Keratinocyte (primary cell): ENCODE data around the gene GPR63. TPM values are rescaled to one million over a fixed set of nuclear protein-coding genes. Genes with fewer than 3 reads are reported as not detected.

Experiments used
- DNase-seq: peaks from one replicate; pipeline ENCODE4 v3.0.0-alpha.2; 2011; ENCODE audit warnings: low read depth, missing footprints, low spot score
- FAIRE-seq: peaks from 2 replicates; lab custom pipeline; 2011; peaks lifted over from hg19 to GRCh38; lab: Jason Lieb, UNC
- H2AFZ ChIP-seq: 2 replicates; pipeline ENCODE4 v1.6.0; 2012; ENCODE audit warnings: low read length, control low read depth, inconsistent platforms; ENCODE audit not compliant: control insufficient read depth
- H3K27ac ChIP-seq: 2 replicates; pipeline ENCODE4 v1.5.1; 2011; ENCODE audit warnings: low read length; ENCODE audit not compliant: control insufficient read depth, insufficient read depth
- H3K27me3 ChIP-seq: 3 replicates; pipeline ENCODE4 v1.6.0; 2011; ENCODE audit warnings: low read length; ENCODE audit not compliant: control insufficient read depth, insufficient read depth; ENCODE audit errors: extremely low read depth
- H3K36me3 ChIP-seq, 2 experiments: 2 replicates in 1 of 2; 3 replicates in 1 of 2; pipeline ENCODE4 v1.5.1; 2011; ENCODE audit warnings: low read length in 2 of 2, mild to moderate bottlenecking in 1 of 2; ENCODE audit not compliant: control insufficient read depth in 2 of 2, insufficient read depth in 2 of 2; ENCODE audit errors: extremely low read depth in 1 of 2
- H3K4me1 ChIP-seq: 3 replicates; pipeline ENCODE4 v1.5.1; 2011; ENCODE audit warnings: low read length; ENCODE audit not compliant: control insufficient read depth, insufficient read depth; ENCODE audit errors: extremely low read depth
- H3K4me2 ChIP-seq: 3 replicates; pipeline ENCODE4 v1.6.0; 2011; ENCODE audit warnings: low read depth, low read length; ENCODE audit not compliant: control insufficient read depth, insufficient read depth; ENCODE audit errors: extremely low read depth
- H3K4me3 ChIP-seq, 3 experiments: fragments of 200-600 bp in 1 of 3; sonication (generic) in 1 of 3; 2 replicates in 2 of 3; 3 replicates in 1 of 3; pipeline ENCODE4 v1.5.1; 2011 to 2016; ENCODE audit warnings: low read length in 3 of 3, mild to moderate bottlenecking in 3 of 3, control low read depth in 2 of 3, inconsistent platforms in 1 of 3, low read depth in 1 of 3, mixed read lengths in 1 of 3, mixed run types in 1 of 3, moderate library complexity in 1 of 3; ENCODE audit not compliant: control insufficient read depth in 2 of 3, insufficient read depth in 2 of 3; ENCODE audit errors: extremely low read depth in 1 of 3
- H3K79me2 ChIP-seq: 2 replicates; pipeline ENCODE4 v1.6.0; 2012; ENCODE audit warnings: low read length; ENCODE audit not compliant: control insufficient read depth, insufficient read depth
- H3K9ac ChIP-seq: 3 replicates; pipeline ENCODE4 v1.6.0; 2011; ENCODE audit warnings: low read length; ENCODE audit not compliant: control insufficient read depth, insufficient read depth; ENCODE audit errors: extremely low read depth
- H3K9me1 ChIP-seq: 3 replicates; pipeline ENCODE4 v1.6.0; 2011; ENCODE audit warnings: low read length; ENCODE audit not compliant: control insufficient read depth, insufficient read depth; ENCODE audit errors: extremely low read depth
- H3K9me3 ChIP-seq: 2 replicates; pipeline ENCODE4 v1.5.1; 2012; ENCODE audit warnings: low read depth, low read length; ENCODE audit not compliant: control insufficient read depth
- H4K20me1 ChIP-seq: 3 replicates; pipeline ENCODE4 v1.6.0; 2011; ENCODE audit warnings: low read length; ENCODE audit not compliant: control insufficient read depth, insufficient read depth; ENCODE audit errors: extremely low read depth
- EZH2 ChIP-seq: IDR thresholded peaks from one replicate; pipeline ENCODE4 v1.6.1; 2012; ENCODE audit warnings: inconsistent platforms, mild to moderate bottlenecking, low read length, moderate library complexity
- dilution Hi-C: fragments of 300-500 bp; cut with MboI; formaldehyde crosslinking; loops from one replicate; pipeline ENCODE4 v1.7.0; 2020; ENCODE audit warnings: low sequenced_read_pairs; ENCODE audit not compliant: extremely low pct_ligation_motif_present
- polyA plus RNA-seq, 5 experiments: library from polyadenylated mRNA; depleted of rRNA in 3 of 5; stranded (reverse) in 3 of 5; stranded (forward) in 1 of 5; unstranded in 1 of 5; fragments of >200 nt; gene quantifications; 1 replicate in 1 of 5; 2 replicates in 3 of 5; 3 replicates in 1 of 5; pipeline versions ENCODE4 v1.2.1 to v1.2.3, GENCODE V29; 2011 to 2012; ENCODE audit warnings: missing spikeins in 2 of 5, low read depth in 1 of 5, low replicate concordance in 1 of 5
- TF ChIP-seq, protein P1 (sequence below), 3 experiments: IDR thresholded peaks in 1 of 3; conservative IDR thresholded peaks in 1 of 3; optimal IDR thresholded peaks in 1 of 3; 2 replicates in 2 of 3; 3 replicates in 1 of 3; pipeline versions ENCODE3 to v1.5.1; 2011; ENCODE audit warnings: low read length in 3 of 3, mild to moderate bottlenecking in 3 of 3, moderate library complexity in 2 of 3, control low read depth in 1 of 3, inconsistent platforms in 1 of 3; ENCODE audit not compliant: insufficient read depth in 2 of 3; ENCODE audit errors: extremely low read depth in 1 of 3

GPR63 gene
- polyA plus RNA-seq, 1 donor (not counting 4 experiments of a cell fraction or from before 2014, with no cell fraction given), result 1.9 TPM

DNA sequence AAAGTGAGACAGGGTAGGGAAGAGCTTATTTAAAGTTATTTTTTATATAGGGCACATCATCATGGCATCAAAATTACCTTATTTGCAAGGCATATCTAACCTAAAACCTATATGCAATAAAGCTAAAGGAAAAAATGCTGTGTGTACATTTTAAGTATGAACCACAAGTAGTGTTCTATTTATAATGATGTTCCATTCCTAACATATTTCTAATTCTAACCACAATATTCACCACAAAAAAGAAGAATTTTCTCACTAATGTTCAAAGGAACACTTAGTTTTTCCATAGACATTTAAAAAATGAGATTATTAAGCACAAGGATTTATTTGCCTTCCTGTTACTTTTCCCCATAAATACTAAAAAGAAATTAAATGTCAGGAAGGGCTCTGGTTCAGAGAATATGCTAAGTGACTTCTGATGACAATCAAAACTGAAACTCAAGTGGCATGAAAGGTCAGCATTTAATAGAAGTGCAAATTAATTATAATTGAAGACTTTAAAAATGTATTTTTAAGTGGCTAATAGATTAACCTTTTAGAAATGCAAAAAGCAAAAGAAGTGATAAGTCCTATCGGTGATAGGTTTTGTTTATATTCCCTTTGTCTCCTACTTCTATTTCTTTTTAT lies 25.1 kb downstream of the GPR63 start:
- TF ChIP-seq, protein P1, sequence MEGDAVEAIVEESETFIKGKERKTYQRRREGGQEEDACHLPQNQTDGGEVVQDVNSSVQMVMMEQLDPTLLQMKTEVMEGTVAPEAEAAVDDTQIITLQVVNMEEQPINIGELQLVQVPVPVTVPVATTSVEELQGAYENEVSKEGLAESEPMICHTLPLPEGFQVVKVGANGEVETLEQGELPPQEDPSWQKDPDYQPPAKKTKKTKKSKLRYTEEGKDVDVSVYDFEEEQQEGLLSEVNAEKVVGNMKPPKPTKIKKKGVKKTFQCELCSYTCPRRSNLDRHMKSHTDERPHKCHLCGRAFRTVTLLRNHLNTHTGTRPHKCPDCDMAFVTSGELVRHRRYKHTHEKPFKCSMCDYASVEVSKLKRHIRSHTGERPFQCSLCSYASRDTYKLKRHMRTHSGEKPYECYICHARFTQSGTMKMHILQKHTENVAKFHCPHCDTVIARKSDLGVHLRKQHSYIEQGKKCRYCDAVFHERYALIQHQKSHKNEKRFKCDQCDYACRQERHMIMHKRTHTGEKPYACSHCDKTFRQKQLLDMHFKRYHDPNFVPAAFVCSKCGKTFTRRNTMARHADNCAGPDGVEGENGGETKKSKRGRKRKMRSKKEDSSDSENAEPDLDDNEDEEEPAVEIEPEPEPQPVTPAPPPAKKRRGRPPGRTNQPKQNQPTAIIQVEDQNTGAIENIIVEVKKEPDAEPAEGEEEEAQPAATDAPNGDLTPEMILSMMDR (optimal IDR thresholded peaks at IDR 0.05 in 1 of 3, IDR thresholded peaks at IDR 0.05 in 1 of 3, conservative IDR thresholded peaks at IDR 0.05 in 1 of 3; ENCODE audit: extremely low read depth in 1 of 3, insufficient read depth in 2 of 3, low read length in 3 of 3), result no peak
- no peak for TF ChIP-seq EZH2
- dilution Hi-C loops, result no loop called here
- H3K4me1 ChIP-seq, result no peaks in the 10 kb centered on the region
- no peak overlapping the region for H3K27ac ChIP-seq
- H3K4me3 ChIP-seq, result no peak overlapping the region
- no peak overlapping the region for H2AFZ ChIP-seq
- no peaks in the 10 kb centered on the region for H3K27me3 ChIP-seq
- no peak overlapping the region for H3K9ac ChIP-seq
- no peaks in the 10 kb centered on the region for H3K9me3 ChIP-seq
- no peaks in the 10 kb centered on the region for H3K9me1 ChIP-seq
- no peaks in the 10 kb centered on the region for H3K36me3 ChIP-seq
- H4K20me1 ChIP-seq, result no peaks in the 10 kb centered on the region
- H3K79me2 ChIP-seq, result no peaks in the 10 kb centered on the region
- H3K4me2 ChIP-seq, result no peak overlapping the region
- no peak for FAIRE-seq
- no peak for DNase-seq

DNA sequence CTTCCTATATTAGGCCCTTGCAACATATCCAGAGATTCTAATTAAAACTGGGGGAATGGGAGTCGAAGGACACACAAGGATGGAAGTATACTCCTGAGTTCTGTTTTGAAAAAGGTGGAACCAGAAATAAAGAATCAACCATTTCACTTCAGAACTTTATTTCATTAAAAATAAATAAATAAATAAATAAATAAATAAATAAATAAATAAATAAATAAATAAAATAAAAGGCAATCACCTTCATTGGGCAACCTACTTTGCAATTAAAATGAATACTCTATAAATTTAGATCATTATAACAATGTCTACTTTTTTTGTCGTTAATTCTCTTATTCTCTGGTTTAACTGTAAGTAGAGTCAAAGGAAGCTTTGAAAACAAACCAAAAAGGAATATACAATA lies 25.6 kb downstream of the GPR63 start:
- no peak overlapping the region for H3K9ac ChIP-seq
- no peak for TF ChIP-seq EZH2
- TF ChIP-seq, protein P1 (optimal IDR thresholded peaks at IDR 0.05 in 1 of 3, IDR thresholded peaks at IDR 0.05 in 1 of 3, conservative IDR thresholded peaks at IDR 0.05 in 1 of 3; ENCODE audit: extremely low read depth in 1 of 3, insufficient read depth in 2 of 3, low read length in 3 of 3), result no peak
- no peaks in the 10 kb centered on the region for H3K9me3 ChIP-seq
- FAIRE-seq (no peak), DNase-seq (no peak)
- H3K4me1 ChIP-seq, result no peaks in the 10 kb centered on the region
- H2AFZ ChIP-seq, result no peak overlapping the region
- H3K79me2 ChIP-seq, result no peaks in the 10 kb centered on the region
- dilution Hi-C loops, result no loop called here
- no peak overlapping the region for H3K4me2 ChIP-seq
- no peaks in the 10 kb centered on the region for H3K9me1 ChIP-seq
- no peaks in the 10 kb centered on the region for H3K27me3 ChIP-seq
- no peaks in the 10 kb centered on the region for H3K36me3 ChIP-seq
- H4K20me1 ChIP-seq, result no peaks in the 10 kb centered on the region
- no peak overlapping the region for H3K27ac ChIP-seq
- no peak overlapping the region for H3K4me3 ChIP-seq
